Kidney (tissue), 14 donors: Measurements from ENCODE around the gene SPEM2. TPM values are rescaled to one million over a fixed set of nuclear protein-coding genes. Genes with fewer than 3 reads are reported as not detected.

Source experiments
- DNase-seq, 5 donors: peaks; one replicate each; pipeline ENCODE4 v3.0.0-alpha.2; 2013 to 2020
- FAIRE-seq: peaks from 2 replicates; lab custom pipeline; 2012; peaks lifted over from hg19 to GRCh38; lab: Jason Lieb, UNC
- H3K27ac ChIP-seq, 2 donors: one replicate each; pipeline ENCODE4 v1.7.0; 2013; ENCODE audit warnings: low read depth in 2 of 2, low read length in 2 of 2, inconsistent platforms in 1 of 2
- H3K27me3 ChIP-seq: one replicate; pipeline ENCODE4 v1.7.1; 2013; ENCODE audit warnings: low read length, inconsistent platforms; ENCODE audit not compliant: control insufficient read depth, insufficient read depth
- H3K36me3 ChIP-seq, 3 donors: one replicate each; pipeline versions ENCODE4 v1.7.0 to v1.7.1; 2013; ENCODE audit warnings: low read length in 3 of 3, control low read depth in 1 of 3, inconsistent platforms in 1 of 3; ENCODE audit not compliant: insufficient read depth in 3 of 3, control insufficient read depth in 2 of 3
- H3K4me1 ChIP-seq, 3 donors: one replicate each; pipeline versions ENCODE4 v1.7.0 to v1.7.1; 2013; ENCODE audit warnings: low read length in 3 of 3, inconsistent platforms in 1 of 3, low read depth in 1 of 3; ENCODE audit not compliant: control insufficient read depth in 2 of 3, insufficient read depth in 2 of 3
- H3K4me3 ChIP-seq, 3 donors: one replicate each; pipeline versions ENCODE4 v1.7.0 to v1.8.1; 2013; ENCODE audit warnings: low read length in 3 of 3, control low read depth in 1 of 3, inconsistent platforms in 1 of 3
- H3K9ac ChIP-seq, 3 donors: one replicate each; pipeline versions ENCODE4 v1.7.0 to v1.7.1; 2013; ENCODE audit warnings: low read length in 3 of 3, control low read depth in 1 of 3, inconsistent platforms in 1 of 3
- H3K9me3 ChIP-seq, 3 donors: one replicate each; pipeline versions ENCODE4 v1.7.0 to v1.7.1; 2013; ENCODE audit warnings: low read length in 3 of 3, control low read depth in 1 of 3, inconsistent platforms in 1 of 3; ENCODE audit not compliant: control insufficient read depth in 2 of 3, insufficient read depth in 1 of 3
- intact Hi-C: fragments of 100-400 bp; cut with DNase I; formaldehyde crosslinking; loops from one replicate; pipeline ENCODE4 v1.11.1; 2022
- polyA plus RNA-seq: library from polyadenylated mRNA; stranded (reverse); fragments of 350-450 nt; fragmentation: Illumina TruSeq; extraction: RNeasy Lipid Tissue Mini Kit (QIAGEN cat#74804); gene quantifications from one replicate; pipeline ENCODE4 v1.2.3, GENCODE V29; 2014; ENCODE audit warnings: low read depth, low replicate concordance; ENCODE audit not compliant: insufficient read depth
- total RNA-seq: library from RNA; stranded (reverse); fragmentation: NEBNext Ultra II Directional; extraction: Animal tissue kit (Norgen Biotek cat#: 25700); gene quantifications from one replicate; pipeline ENCODE4 v1.2.1, GENCODE V29; 2021
- TF ChIP-seq, protein P1 (sequence below): IDR thresholded peaks from 3 replicates; pipeline ENCODE4 v1.5.1; 2012; ENCODE audit warnings: mild to moderate bottlenecking, moderate library complexity, borderline replicate concordance; ENCODE audit not compliant: insufficient read depth; ENCODE audit errors: extremely low read depth
- donor health status: control.
- donor health status: control.
- donor health status: control.
- donor health status: control.
- donor health status: control.
- donor health status: DM: yes; HTN: yes; CAD: no.
- donor health status: Normal renal cell carcinoma (clear cell type).

Gene SPEM2
- total and polyA plus RNA-seq, 2 donors from 2014 or later = not detected

- H3K27me3 ChIP-seq = peaks cover 7% of the 10 kb centered on the region
- H3K27ac ChIP-seq = no peak overlapping the region
- DNase-seq = peak; percentile 76 to 91 (median 79)
- TF ChIP-seq, protein P1, sequence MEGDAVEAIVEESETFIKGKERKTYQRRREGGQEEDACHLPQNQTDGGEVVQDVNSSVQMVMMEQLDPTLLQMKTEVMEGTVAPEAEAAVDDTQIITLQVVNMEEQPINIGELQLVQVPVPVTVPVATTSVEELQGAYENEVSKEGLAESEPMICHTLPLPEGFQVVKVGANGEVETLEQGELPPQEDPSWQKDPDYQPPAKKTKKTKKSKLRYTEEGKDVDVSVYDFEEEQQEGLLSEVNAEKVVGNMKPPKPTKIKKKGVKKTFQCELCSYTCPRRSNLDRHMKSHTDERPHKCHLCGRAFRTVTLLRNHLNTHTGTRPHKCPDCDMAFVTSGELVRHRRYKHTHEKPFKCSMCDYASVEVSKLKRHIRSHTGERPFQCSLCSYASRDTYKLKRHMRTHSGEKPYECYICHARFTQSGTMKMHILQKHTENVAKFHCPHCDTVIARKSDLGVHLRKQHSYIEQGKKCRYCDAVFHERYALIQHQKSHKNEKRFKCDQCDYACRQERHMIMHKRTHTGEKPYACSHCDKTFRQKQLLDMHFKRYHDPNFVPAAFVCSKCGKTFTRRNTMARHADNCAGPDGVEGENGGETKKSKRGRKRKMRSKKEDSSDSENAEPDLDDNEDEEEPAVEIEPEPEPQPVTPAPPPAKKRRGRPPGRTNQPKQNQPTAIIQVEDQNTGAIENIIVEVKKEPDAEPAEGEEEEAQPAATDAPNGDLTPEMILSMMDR = no peak
- H3K9me3 ChIP-seq = no peaks in the 10 kb centered on the region
- H3K4me3 ChIP-seq = peak overlapping the region; percentile 42 to 51 (median 49)
- peak overlapping the region in 2 of 3 donors; percentile 55 to 75 for H3K9ac ChIP-seq
- H3K4me1 ChIP-seq = peaks cover 0 to 26% (median 5%) of the 10 kb centered on the region in 3 donors
- no peaks in the 10 kb centered on the region for H3K36me3 ChIP-seq
- FAIRE-seq = no peak
- intact Hi-C loops = no loop called here
Measured at GRCh38 chr17:7440113-7440833, 14.9 kb downstream of the SPEM2 start.

- H3K4me3 ChIP-seq = peak overlapping the region in 1 of 3 donors; percentile 49
- H3K9ac ChIP-seq = peak overlapping the region in 1 of 3 donors; percentile 75
- no peaks in the 10 kb centered on the region for H3K36me3 ChIP-seq
- intact Hi-C loops = no loop called here
- H3K27ac ChIP-seq = no peak overlapping the region
- H3K9me3 ChIP-seq = no peaks in the 10 kb centered on the region
- peaks cover 7% of the 10 kb centered on the region for H3K27me3 ChIP-seq
- no peak for FAIRE-seq
- peaks cover 0 to 23% (median 7%) of the 10 kb centered on the region in 3 donors for H3K4me1 ChIP-seq
- DNase-seq = peak; percentile 55 to 85 (median 66)
- TF ChIP-seq, protein P1 = no peak
Measured at GRCh38 chr17:7440834-7441195, 15.4 kb downstream of the SPEM2 start.

DNA sequence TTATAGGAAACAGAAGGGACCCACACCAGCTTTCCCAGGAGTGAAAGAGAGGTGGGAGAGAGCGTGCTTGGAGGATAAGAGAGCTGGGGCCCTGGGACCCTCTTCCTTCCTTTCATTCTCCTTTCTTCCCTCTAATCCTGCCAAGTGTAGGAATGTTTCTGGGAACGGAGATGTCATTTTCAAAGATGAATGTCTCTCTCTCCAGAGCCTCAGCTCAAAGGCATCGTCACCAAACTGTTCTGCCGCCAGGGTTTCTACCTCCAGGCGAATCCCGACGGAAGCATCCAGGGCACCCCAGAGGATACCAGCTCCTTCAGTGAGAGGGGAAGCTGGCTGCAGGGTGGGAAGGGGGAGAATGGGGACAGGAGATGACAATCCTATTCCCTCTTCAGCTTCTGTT is 15.8 kb downstream of the SPEM2 start:
- Histone ChIP-seq H3K4me1 (peaks cover 0 to 20% (median 7%) of the 10 kb centered on the region in 3 donors), H3K9ac (no peak overlapping the region), H3K27ac (no peak overlapping the region), H3K36me3 (no peaks in the 10 kb centered on the region), H3K9me3 (no peaks in the 10 kb centered on the region), H3K27me3 (peaks cover 9% of the 10 kb centered on the region), H3K4me3 (no peak overlapping the region)
- DNase-seq (peak in 1 of 5 donors; percentile 24), FAIRE-seq (no peak)
- intact Hi-C loops = no loop called here
- TF ChIP-seq, protein P1 = no peak

DNA sequence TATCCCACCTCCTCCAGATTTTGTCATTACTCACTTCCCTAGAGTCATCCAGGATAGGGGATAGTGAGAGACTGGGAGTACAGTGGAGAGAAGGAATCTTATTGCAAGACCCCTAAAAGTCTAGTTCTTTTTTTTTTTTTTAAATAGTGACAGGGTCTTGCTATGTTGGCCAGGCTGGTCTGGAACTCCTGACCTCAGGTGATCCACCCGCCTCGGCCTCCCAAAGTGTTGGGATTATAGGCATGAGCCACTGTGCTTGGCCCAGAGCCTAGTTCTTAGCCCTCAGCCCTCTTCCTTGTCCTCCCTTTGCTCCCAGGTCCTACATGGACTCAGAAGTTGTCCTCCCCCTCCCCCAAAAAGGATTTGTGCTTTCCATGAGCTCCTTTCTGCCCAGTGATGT is 16.7 kb downstream of the SPEM2 start:
- Histone ChIP-seq H3K4me1 (peaks cover 0 to 18% (median 7%) of the 10 kb centered on the region in 3 donors), H3K36me3 (no peaks in the 10 kb centered on the region), H3K27me3 (peaks cover 11% of the 10 kb centered on the region), H3K9me3 (no peaks in the 10 kb centered on the region), H3K27ac (no peak overlapping the region), H3K9ac (no peak overlapping the region), H3K4me3 (no peak overlapping the region)
- peak in 1 of 5 donors; percentile 25 for DNase-seq
- intact Hi-C loops = no loop called here
- no peak for FAIRE-seq
- TF ChIP-seq, protein P1 = no peak
